HG03442 (cell line): ENCODE data around the gene CTTNBP2.

Experiments used
- ATAC-seq: cut with Tn5 transposase; IDR thresholded peaks from one replicate; pipeline ENCODE4 v1.9.1; 2021; ENCODE audit warnings: mild to moderate bottlenecking, moderate library complexity; ENCODE audit not compliant: unreplicated experiment

Gene CTTNBP2

DNA sequence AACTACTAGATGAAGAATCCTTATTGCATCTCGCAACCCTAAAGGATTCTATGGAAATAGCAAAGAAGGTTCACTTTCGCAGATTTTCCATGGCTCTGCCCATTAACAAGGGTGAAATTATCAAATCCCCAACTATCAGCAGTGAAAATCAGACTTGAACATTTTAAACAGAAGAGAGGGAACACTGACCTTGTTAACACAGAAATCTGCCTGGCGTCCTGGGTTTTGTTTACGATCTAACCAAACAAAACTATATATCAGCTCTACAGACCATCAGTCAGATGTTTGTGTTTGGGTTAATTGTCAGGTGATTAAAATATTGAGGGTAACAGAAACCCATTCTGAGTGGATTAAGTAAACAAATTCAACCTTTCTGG lies 1.9 kb downstream of the CTTNBP2 start:
- ATAC-seq: no peak

DNA sequence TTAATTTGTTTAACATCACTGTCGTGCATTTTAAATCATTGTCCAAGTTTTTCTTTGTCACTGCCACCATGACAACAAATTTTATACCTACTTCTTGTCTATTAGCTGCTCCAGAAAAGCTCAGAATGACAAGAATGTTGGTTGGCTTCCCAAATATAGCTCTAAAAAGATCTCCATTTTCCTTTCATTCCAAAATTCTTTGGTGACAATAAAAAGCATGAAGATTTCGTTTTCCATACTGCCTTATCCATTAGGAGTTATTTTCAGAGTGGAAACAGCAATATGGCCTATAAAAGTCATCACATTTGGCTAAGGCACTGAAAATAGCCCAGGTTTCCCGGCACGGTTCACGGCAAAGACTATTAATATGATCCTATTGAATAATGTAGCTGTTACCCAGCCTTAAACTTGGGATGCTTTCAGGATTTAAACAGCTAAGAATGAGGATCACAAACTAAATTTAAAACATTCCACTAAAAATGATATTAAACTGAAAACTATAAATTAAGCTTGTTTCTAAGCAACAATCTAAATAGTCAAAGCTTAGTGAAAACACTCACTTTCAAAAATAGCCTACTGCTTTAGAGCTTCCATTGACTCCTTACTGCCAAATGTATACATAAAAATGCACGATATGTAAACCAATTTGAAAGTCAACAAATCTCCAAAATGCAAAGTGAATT lies 2.7 kb downstream of the CTTNBP2 start:
- ATAC-seq: no peak

DNA sequence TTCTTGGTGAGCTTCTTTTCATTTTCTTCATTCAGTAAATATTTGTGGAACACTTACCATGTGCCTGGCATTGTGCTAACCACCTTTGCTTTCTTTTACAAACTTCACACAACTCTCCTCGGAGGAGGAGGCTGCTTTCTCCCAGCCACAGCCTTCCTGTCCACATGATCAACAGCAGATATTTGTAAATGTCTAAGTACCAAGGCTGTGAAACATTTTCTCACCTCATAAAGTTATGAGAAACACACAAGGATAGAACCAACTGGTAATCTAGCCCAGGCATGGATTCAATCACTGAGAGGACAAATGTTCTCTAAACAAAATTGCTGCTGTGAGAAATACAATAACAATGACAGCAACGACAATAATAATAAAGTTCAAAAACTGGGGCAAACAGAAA lies 3.9 kb downstream of the CTTNBP2 start:
- no peak for ATAC-seq

DNA sequence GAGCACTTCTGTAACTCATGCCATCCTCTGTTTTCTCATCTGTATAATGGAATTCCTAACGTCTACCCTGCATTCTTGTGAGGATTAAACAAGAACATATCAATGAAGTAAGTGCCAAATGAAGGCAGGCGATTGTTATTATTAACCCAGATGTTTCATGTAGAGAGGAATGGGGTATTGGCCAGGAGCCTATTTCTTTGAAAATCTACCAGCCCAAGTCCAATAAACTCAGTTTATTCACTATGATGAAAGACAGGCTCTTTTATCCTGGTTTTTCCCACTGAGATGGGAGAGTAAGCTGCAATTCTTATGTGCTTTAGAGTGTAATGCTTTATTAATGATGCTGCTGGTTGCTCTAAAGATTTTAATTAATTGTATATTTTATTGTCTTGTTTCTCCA lies 9.6 kb downstream of the CTTNBP2 start:
- no peak for ATAC-seq

DNA sequence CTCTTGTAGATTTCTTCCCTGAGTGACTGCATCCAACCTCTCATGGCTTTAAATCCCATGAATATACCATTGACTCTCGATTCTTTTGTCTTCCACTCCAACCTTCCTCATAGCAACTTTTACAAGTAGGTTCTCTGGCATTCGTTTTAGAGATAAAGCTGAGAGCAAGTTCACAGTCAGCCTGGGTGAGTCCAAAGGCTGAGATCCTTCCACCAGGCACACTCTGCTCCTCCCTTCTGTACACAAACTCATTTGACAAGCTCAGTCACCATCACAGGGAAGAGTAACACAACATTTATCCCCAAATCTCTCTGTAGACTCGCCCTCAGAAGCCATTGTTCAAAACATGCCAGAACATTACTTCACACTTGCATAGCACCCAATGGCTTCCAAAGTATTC lies 10.9 kb downstream of the CTTNBP2 start:
- ATAC-seq: no peak

DNA sequence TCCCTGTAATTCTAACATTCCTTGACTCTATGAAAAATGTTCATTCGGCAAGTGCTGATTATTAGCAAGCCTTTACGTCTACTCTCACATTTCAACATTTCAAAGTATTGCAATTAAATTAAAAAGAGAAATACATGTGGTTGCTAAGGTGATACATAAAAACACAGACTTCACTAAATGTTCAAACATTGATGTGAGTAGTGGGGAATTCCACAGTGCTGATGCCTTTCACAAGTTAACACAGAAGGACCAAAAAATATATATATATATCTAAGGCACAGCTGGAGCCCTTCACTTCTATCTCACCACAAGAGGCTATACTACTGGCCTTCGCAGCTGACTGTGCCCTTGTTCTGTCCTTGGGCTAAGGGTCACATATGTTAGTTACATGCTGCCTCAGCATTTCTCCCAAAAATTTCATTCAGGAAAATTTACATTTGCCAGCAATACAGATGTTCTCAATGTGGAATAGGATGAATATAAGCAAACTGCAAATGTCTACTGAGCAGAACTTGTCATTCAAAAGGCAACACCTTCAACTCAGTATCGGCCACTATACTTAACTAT lies 13.9 kb downstream of the CTTNBP2 start:
- ATAC-seq: no peak

DNA sequence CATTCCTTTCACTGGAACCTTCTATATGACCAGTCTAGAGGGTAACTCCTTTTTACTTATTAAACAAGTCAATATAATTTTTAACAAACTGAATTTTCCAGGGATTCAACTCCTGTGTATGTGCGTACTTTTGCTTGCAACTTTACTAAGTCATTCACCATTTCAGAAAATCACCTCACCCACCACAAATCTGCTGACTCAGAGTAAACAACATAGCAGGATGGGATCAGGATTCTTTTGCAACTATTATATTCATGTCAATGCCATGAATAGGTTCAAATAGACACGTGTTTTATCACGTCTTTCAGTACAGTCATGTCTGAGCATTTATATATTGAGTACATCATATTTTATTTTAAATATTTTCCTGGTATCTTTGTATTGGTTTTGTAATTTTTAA lies 14.5 kb downstream of the CTTNBP2 start:
- no peak for ATAC-seq

DNA sequence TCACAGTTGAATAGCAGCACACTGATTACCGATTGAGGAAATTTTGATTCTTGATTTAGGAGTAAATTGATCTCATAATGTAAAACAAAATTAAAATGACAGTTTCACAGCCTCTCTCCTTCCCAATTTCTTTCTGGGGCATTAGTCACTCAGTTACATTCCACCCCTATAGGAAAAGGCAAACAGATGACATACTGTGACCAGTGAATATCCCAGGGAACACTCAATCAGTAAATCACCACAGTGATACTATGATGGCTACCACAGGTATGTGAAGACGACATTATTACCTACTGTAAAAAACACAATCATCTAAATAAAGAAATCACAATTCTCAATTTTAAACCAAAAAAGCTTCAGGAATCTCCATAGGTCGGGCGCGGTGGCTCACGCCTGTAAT lies 15.5 kb downstream of the CTTNBP2 start:
- no peak for ATAC-seq

DNA sequence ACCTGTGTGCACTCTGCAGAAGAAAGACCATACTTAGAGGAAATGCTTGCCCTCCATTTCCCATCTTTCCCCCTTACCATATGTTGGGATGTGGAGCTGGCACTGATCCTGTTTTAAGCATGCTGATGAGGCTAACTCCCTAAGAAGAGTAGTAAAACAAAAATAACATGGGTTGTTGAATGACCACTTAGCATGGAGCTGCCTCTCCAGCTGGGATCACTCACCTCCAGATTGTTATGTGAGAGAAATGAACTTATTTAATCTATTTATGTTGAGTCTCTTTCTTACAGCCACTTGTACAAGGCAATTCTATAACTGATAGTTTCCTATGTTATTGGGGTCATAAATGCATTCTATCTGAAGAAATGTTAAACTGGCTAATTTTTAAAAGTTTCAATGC lies 17.0 kb downstream of the CTTNBP2 start:
- no peak for ATAC-seq

DNA sequence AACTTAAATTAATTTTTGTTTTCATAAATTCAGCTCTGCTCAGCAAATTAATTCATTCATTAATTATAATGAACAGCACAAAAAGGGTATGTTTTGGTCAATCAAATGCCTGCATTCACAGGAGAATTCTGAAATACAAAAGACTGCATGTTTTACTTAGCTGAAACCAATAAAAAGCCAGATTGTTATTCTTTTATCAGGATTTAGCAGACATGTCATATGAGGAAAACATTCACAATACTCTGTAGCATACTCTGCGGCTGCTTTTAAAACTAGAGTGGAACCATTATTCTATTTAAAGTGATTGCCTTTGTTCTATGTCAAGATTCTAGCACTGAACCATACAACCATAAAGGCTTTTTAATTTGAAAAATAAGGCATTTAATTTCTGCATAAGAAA lies 19.1 kb downstream of the CTTNBP2 start:
- ATAC-seq: no peak

DNA sequence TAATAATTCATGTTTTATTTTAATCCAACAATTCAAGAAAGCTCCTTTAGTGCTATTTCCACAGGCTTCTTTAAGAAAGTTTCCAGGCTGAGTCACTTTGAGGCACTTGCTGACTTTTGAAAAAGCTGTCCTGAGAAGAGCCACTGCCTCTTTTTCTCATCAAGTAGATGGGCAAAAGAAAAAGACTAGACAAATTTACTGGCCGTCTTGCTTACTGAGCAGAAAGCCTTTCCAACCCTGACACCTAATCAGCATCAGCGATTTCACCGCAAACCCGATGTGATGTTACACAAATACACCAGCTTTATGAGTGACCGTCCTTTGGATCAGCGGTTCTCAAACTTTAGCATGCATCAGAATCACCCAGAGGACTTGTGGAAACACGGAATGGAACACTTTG lies 24.3 kb downstream of the CTTNBP2 start:
- ATAC-seq: no peak

DNA sequence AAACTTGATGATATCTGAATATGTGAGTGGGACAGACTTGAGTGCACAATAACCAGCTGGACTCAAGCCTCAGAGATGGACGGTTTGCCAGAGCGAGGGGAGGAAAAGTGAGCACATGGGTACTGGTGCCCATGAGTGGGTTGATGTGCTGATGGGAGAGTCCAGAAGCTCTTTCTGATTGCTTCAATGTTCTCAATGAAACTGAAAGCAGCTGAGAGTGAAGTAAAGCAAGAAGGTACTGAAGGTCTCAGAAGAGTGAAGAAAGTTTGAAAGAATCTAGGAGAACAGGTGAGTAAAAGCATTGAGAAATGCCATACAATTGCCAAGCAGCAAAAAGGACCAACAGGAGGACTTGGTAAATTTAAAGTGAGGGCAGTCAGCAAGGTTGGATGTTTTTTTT lies 28.6 kb downstream of the CTTNBP2 start:
- no peak for ATAC-seq

DNA sequence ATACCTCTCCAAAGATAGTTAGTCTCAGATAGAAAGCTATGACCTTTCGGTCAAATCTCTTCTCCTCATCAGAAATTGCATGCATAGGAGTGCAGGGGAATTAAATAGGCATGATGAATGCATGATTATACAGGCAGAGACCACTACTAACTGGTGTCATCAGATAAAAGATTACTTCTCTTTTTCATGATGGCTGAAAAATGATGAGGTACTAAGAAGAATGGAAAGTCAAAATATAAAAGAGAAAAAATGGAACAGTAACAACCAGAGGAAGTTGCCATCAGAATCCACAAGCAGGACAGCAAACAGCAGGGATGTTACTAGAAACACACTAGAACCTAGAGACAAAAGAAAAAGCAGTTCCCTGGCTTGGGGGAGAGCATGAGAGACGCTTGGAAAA lies 31.6 kb downstream of the CTTNBP2 start:
- no peak for ATAC-seq

DNA sequence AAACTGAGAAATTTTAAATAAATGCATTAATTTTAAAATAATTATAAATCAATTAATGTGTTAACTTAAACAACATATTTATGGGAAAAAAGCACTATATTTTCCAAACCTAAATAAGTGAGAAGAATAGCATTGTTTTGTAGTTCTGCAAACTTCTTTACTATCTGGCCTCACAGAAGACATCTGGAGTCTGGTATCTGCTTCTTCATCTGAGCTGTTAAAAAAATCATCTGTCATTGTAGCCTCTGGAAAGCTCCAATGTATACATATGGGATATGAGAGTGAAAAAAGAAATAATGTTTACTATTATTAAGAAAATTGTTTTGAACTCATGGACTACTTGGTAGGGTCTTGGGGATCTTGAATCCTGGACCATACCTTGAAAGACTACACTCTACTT lies 32.2 kb downstream of the CTTNBP2 start:
- no peak for ATAC-seq

DNA sequence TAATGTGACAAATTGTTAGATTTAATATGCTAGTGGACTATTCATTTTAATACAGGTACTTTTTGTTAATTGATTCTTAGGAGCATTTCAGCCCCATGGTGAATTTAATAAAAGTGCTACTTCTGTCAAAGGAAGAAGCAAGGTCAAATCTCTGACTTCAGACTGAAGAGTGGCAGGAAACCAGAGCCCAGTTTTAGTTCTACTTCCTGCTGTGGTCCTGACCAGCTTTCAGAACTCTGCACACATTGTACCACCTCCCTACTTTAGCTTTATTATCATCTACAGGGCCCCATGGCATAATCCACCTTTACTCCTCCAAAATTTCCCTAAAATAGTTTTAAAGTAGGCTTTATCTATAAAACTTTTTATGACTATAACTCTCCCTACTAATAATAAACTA lies 33.7 kb downstream of the CTTNBP2 start:
- peak; percentile 54 for ATAC-seq

DNA sequence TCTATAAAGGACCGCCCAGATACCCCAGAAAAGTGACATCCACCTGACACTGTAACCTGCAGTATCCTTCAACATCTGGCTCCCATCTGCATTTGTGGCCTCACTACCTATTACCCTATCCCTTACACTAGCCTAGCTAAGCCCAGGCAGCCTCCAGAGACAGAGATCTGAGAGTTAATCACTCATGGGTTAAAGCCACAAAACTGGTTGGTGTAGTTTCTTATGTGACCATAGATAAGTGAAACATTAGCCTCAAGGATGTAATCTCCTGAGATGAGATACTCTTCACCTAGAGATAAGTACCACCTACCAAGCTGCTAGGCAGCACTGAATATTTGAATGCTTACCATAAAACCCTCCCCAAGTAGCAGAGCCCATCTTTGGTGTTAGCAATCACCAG lies 35.4 kb downstream of the CTTNBP2 start:
- peak; percentile 84 for ATAC-seq

DNA sequence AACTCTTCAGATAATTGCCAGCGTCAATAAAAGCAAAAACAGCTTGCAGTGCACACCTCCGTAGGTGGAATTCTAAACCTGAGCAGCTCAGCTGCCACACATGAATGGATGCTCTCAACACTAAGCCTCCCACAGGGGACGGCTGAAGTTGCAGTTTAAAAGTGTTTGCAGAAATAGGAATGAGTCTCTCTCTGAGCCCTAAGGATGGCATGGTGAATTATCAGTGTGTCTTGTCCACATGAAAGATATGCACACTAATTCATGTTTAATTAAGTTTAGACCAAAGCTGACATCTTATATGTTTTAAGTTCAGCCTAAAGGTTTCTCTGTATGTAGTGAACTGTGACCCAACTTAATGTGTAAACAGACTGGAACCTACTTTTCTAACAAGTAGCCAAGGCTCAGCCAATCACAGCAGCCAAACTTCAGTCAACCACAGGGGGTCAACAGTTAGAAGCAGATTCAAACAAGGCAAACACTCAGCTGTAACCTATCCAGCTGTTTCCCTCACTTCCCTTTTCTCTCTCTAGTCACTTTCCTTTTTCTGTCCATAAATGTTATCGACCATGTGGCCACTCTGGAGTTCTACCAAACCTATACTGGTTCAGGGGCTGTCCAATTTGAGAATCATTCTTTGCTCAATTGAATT lies 38.1 kb downstream of the CTTNBP2 start:
- ATAC-seq: no peak

DNA sequence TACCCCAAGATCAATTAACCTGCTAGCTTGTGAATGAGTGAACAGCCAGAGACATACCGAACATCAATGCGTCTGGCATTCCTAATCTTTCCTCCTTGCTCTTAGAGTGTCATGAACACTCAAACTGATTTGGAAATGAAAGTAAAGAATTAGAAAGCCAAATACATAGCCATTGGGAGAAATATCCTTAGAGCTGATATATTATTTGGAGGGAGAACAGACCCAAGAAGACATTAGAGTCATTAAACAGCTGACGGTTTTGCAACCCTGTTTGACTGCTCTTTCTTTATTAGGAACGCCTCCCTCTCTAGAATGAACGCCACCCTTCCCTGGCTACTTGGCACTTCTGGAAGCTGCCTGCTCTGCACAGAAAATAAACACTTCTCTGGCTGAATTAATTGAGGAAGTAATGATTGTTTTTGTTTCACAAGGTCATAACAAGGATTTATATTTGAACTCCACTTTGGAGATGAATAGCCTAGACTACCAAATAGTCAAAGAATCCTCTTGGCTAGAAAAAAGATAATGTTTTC lies 42.8 kb downstream of the CTTNBP2 start:
- no peak for ATAC-seq

DNA sequence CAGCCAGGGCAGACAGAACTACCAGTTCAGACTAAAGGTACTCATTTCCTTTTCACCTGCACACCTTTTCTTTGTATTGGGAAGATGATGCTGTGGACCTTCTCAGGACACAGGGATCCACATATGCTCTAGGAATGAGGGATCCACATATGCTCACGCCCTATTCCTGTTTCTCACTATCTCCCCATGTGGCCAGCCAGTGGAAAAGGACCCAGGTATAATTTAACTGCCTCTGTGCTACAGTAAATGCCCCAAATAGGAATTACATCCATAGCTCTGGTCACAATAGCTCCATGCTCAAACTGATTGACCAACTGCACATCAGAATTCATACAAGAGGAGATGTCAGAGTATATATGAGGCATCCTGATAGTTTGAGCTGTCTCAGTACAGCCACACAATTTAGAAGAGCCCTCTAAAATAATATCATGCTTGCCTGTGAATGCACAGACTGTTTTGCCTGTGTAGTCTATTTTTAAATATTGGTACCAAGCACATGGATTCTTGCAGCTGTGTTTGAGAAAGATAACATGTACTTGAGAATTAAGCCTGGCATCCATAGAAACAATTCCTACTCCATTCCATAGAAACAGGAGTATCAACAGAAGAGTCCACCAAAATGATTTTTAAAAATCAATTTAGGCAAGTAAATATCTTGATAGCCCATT lies 43.7 kb downstream of the CTTNBP2 start:
- ATAC-seq: no peak

DNA sequence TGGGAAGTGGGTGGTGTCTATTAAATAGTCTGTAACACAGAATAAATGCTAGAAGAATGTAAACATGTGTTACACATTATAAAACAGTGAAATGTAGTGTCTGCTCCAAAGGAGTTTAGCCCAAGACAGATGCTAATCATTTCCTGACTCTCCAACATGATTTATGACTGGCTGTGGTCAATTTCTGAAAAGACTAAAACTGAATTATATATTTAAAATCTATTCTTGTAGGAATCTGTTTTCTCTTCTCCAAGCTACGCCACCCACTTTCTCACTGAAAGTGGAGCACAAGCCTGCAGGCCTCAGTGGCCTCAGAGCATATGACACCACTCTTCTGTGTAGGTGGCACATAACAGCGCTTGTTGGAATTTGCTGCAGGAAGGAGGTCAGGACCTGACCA lies 44.4 kb downstream of the CTTNBP2 start:
- ATAC-seq: no peak

DNA sequence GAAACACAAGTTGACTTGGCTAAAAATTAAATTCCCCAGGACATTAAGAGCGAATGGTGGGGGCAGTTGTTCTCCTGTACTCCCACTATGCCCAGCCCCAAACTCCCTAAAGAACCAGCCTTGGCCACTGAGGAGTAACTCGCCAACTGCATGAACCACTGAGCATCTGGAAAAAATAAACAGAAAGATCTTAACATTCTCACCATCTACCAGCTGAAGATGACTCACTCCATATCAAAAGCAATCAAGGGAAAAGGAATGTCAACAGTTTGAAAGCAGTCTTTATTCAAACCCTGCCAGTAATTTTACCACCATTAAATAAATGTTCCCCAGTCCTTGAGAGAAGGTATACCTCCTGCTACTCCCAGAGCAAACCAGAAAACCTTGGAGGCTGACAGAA lies 45.4 kb downstream of the CTTNBP2 start:
- ATAC-seq: no peak

DNA sequence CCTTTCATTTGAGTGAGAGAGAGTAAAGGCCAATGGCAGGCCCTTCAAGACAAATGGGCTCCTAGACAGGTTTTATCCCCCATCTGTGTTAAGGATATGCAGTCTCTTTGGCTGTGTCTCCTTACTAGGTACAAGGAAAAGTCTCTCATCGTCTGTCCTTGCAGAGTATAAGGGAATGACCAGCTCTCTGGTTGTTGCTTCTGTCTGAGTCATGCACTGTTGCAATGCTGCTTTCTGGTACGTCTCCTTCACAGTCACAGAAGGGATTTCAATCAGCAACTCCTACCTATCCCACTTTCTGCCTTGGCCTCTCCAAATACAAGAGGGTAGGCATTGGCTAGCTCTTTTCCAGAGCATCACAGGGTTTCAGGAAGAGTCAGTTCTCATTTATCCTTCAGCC lies 48.1 kb downstream of the CTTNBP2 start:
- no peak for ATAC-seq
